ENCODE results near the gene MEF2B.
A peak's percentile ranks its signal among the peaks of the same experiment; 100 is the strongest.

The MEF2B gene

DNA sequence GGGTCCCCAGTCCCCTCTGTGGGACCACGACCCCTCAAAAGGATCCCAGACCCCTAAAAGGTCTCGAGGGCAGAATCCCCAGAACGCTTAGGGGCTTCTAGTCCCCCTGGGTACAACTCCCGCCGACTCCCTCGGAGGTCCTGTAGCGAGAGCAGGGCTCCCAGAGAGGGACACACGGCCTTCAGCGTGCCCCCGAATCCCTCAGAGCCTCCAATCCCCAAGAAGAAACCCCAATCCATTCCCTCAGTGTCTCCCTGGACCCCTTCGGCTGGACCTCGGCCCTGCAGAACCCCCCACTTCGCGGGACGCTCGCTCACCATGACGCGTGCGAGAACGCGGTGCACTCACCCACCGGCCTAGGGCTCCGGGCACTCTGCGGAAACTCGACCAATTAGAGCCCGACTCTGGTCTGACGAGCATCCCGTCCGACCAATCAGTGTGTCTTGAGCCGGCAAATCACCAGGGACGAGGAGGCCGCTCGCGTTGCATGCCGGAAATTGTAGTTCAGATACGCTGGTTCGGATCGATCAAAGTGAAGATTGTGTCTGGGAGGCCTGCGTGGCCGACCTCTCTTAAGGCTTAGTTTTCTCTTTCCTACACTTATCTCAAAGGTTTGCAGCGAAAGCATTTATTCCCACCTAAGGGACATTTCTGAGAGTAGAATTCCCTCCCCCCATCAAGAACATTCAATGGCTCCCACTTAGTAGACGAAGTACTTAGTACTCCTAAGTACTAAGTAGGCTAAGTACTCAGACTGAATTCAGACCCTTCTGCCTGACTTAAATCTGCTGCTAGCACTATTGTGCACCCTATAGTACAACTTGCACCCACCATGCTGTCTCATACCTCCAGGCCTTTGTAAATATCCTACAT, 31.7 kb downstream of the MEF2B start, which contains the start of gene TMEM161A (continued):
- TF ChIP-seq ZNF341 (tag by site-specific recombination; IDR thresholded peaks at IDR 0.05; ENCODE audit: low read depth) (no peak), ZNF211 (tag by site-specific recombination; IDR thresholded peaks at IDR 0.05; ENCODE audit: low read depth) (no peak), ZNF174 (tag by site-specific recombination; IDR thresholded peaks at IDR 0.05) (no peak), ZFHX2 (tag by site-specific recombination; conservative IDR thresholded peaks at IDR 0.05) (no peak), ZSCAN23 (tag by site-specific recombination; IDR thresholded peaks at IDR 0.05) (no peak), ZNF335 (tag by site-specific recombination; conservative IDR thresholded peaks at IDR 0.05) (peak; percentile 85), PRDM1 (tag by site-specific recombination; IDR thresholded peaks at IDR 0.05) (no peak), ZNF623 (tag by site-specific recombination; IDR thresholded peaks at IDR 0.05) (no peak), KLF1 (tag by site-specific recombination; IDR thresholded peaks at IDR 0.05) (no peak), ZNF785 (tag by site-specific recombination; IDR thresholded peaks at IDR 0.05) (no peak), ZBTB20 (tag by site-specific recombination; IDR thresholded peaks at IDR 0.05) (peak; percentile 52; the same call in 1 of the 2 replicates), ZFP3 (tag by site-specific recombination; IDR thresholded peaks at IDR 0.05; ENCODE audit: low read depth) (no peak), GLIS1 (tag by site-specific recombination; IDR thresholded peaks at IDR 0.05) (no peak), GLIS2 (tag by site-specific recombination; IDR thresholded peaks at IDR 0.05) (peak; percentile 34; the same call in 1 of the 2 replicates), ZNF76 (tag by site-specific recombination; IDR thresholded peaks at IDR 0.05; ENCODE audit: borderline replicate concordance, low read depth) (peak; percentile 96), ZNF10 (tag by site-specific recombination; IDR thresholded peaks at IDR 0.05) (no peak)
- TF ChIP-seq, protein P1, sequence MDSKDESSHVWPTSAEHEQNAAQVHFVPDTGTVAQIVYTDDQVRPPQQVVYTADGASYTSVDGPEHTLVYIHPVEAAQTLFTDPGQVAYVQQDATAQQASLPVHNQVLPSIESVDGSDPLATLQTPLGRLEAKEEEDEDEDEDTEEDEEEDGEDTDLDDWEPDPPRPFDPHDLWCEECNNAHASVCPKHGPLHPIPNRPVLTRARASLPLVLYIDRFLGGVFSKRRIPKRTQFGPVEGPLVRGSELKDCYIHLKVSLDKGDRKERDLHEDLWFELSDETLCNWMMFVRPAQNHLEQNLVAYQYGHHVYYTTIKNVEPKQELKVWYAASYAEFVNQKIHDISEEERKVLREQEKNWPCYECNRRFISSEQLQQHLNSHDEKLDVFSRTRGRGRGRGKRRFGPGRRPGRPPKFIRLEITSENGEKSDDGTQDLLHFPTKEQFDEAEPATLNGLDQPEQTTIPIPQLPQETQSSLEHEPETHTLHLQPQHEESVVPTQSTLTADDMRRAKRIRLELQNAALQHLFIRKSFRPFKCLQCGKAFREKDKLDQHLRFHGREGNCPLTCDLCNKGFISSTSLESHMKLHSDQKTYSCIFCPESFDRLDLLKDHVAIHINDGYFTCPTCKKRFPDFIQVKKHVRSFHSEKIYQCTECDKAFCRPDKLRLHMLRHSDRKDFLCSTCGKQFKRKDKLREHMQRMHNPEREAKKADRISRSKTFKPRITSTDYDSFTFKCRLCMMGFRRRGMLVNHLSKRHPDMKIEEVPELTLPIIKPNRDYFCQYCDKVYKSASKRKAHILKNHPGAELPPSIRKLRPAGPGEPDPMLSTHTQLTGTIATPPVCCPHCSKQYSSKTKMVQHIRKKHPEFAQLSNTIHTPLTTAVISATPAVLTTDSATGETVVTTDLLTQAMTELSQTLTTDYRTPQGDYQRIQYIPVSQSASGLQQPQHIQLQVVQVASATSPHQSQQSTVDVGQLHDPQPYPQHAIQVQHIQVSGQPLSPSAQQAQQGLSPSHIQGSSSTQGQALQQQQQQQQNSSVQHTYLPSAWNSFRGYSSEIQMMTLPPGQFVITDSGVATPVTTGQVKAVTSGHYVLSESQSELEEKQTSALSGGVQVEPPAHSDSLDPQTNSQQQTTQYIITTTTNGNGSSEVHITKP (tag by site-specific recombination; IDR thresholded peaks at IDR 0.05): peak; percentile 53; the same call in 1 of the 2 replicates
- TF ChIP-seq, protein P2, sequence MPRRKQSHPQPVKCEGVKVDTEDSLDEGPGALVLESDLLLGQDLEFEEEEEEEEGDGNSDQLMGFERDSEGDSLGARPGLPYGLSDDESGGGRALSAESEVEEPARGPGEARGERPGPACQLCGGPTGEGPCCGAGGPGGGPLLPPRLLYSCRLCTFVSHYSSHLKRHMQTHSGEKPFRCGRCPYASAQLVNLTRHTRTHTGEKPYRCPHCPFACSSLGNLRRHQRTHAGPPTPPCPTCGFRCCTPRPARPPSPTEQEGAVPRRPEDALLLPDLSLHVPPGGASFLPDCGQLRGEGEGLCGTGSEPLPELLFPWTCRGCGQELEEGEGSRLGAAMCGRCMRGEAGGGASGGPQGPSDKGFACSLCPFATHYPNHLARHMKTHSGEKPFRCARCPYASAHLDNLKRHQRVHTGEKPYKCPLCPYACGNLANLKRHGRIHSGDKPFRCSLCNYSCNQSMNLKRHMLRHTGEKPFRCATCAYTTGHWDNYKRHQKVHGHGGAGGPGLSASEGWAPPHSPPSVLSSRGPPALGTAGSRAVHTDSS (tag by site-specific recombination; IDR thresholded peaks at IDR 0.05): no peak
- TF ChIP-seq, protein P3, sequence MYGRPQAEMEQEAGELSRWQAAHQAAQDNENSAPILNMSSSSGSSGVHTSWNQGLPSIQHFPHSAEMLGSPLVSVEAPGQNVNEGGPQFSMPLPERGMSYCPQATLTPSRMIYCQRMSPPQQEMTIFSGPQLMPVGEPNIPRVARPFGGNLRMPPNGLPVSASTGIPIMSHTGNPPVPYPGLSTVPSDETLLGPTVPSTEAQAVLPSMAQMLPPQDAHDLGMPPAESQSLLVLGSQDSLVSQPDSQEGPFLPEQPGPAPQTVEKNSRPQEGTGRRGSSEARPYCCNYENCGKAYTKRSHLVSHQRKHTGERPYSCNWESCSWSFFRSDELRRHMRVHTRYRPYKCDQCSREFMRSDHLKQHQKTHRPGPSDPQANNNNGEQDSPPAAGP (tag by site-specific recombination; IDR thresholded peaks at IDR 0.05): 0 out of 2 replicates have a peak, but pooled peaks have one; percentile 18
- TF ChIP-seq, protein P4, sequence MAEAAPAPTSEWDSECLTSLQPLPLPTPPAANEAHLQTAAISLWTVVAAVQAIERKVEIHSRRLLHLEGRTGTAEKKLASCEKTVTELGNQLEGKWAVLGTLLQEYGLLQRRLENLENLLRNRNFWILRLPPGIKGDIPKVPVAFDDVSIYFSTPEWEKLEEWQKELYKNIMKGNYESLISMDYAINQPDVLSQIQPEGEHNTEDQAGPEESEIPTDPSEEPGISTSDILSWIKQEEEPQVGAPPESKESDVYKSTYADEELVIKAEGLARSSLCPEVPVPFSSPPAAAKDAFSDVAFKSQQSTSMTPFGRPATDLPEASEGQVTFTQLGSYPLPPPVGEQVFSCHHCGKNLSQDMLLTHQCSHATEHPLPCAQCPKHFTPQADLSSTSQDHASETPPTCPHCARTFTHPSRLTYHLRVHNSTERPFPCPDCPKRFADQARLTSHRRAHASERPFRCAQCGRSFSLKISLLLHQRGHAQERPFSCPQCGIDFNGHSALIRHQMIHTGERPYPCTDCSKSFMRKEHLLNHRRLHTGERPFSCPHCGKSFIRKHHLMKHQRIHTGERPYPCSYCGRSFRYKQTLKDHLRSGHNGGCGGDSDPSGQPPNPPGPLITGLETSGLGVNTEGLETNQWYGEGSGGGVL (tag by site-specific recombination; IDR thresholded peaks at IDR 0.05): 0 out of 2 replicates have a peak, but pooled peaks have one; percentile 29
- TF ChIP-seq, protein P5, sequence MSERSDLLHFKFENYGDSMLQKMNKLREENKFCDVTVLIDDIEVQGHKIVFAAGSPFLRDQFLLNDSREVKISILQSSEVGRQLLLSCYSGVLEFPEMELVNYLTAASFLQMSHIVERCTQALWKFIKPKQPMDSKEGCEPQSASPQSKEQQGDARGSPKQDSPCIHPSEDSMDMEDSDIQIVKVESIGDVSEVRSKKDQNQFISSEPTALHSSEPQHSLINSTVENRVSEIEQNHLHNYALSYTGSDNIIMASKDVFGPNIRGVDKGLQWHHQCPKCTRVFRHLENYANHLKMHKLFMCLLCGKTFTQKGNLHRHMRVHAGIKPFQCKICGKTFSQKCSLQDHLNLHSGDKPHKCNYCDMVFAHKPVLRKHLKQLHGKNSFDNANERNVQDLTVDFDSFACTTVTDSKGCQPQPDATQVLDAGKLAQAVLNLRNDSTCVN (tag by site-specific recombination; optimal IDR thresholded peaks at IDR 0.05): peak; percentile 92

All from HEK293 (cell line).